T-helper 2 cell treated with Interferon-gamma antibody and Interleukin-4, amounts not matched to agents 5 μg/mL and 100 μg/mL, for 36 hours (primary cell): Measurements from ENCODE around the gene SEMA7A.

ENCODE experiments used
- DNase-seq: peaks from one replicate; pipeline ENCODE4 v3.0.0; 2021; ENCODE audit warnings: low spot score
- H3K27ac Mint-ChIP-seq: one replicate; pipeline ENCODE4 v1.8.0; 2021; ENCODE audit warnings: mild to moderate bottlenecking, mixed read lengths
- H3K27me3 Mint-ChIP-seq: one replicate; pipeline ENCODE4 v1.8.0; 2021; ENCODE audit warnings: low read depth, mixed read lengths
- H3K36me3 Mint-ChIP-seq: one replicate; pipeline ENCODE4 v1.8.0; 2021; ENCODE audit warnings: low read depth, mixed read lengths
- H3K4me1 Mint-ChIP-seq: one replicate; pipeline ENCODE4 v1.8.0; 2021; ENCODE audit warnings: low read depth, mixed read lengths
- H3K4me3 Mint-ChIP-seq: one replicate; pipeline ENCODE4 v1.8.0; 2022; ENCODE audit warnings: mild to moderate bottlenecking, moderate library complexity, mixed read lengths
- H3K9me3 Mint-ChIP-seq: one replicate; pipeline ENCODE4 v1.8.0; 2021; ENCODE audit warnings: mixed read lengths

The SEMA7A gene

GRCh38 chr15:74382004-74382816 lies 51.5 kb downstream of the SEMA7A start:
- no peaks in the 10 kb centered on the region for H3K27me3 Mint-ChIP-seq
- no peak overlapping the region for H3K4me3 Mint-ChIP-seq
- H3K9me3 Mint-ChIP-seq = no peaks in the 10 kb centered on the region
- peak overlapping the region; percentile 73 for H3K27ac Mint-ChIP-seq
- peaks cover 47% of the 10 kb centered on the region for H3K4me1 Mint-ChIP-seq
- DNase-seq = peak; percentile 76
- H3K36me3 Mint-ChIP-seq = no peaks in the 10 kb centered on the region

DNA sequence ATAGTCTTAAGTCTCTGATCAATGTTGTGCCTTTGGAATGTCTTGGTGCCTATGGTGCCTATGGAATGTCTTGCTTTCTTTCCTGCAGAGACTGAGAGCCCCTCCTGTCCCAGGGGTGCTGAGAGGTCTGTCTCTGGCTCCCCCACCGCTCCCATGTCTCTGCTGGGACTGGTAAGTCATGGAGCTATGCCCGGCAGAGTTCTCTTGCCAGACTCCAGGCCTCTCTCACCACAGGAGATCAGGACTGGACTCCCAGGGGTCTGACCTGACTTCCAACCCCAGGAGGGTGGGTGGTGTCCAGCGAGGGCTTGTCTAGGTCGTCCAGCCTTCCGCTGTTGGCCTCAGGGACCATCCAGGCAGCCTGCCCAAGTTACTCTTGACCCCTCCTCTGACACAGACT lies 52.3 kb downstream of the SEMA7A start:
- Mint-ChIP-seq H3K27ac (no peak overlapping the region), H3K4me3 (no peak overlapping the region), H3K4me1 (peaks cover 47% of the 10 kb centered on the region), H3K36me3 (no peaks in the 10 kb centered on the region), H3K9me3 (no peaks in the 10 kb centered on the region), H3K27me3 (no peaks in the 10 kb centered on the region)
- no peak for DNase-seq

DNA sequence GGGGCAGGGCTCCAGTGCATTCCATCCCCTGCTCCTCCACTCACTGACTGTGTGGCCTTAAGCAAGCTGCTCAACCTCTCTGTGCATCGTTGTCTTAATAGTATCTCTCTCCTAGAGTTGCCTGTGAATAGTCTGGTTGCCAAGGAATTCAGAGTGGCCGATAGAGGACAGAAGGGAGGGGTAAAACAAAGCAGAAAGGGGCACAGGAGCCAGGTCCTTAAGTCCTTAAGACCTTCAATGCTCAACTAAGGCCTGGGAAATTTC lies 52.6 kb downstream of the SEMA7A start:
- no peak for DNase-seq
- H3K4me3 Mint-ChIP-seq = no peak overlapping the region
- peaks cover 46% of the 10 kb centered on the region for H3K4me1 Mint-ChIP-seq
- H3K9me3 Mint-ChIP-seq = no peaks in the 10 kb centered on the region
- no peak overlapping the region for H3K27ac Mint-ChIP-seq
- no peaks in the 10 kb centered on the region for H3K36me3 Mint-ChIP-seq
- H3K27me3 Mint-ChIP-seq = no peaks in the 10 kb centered on the region

DNA sequence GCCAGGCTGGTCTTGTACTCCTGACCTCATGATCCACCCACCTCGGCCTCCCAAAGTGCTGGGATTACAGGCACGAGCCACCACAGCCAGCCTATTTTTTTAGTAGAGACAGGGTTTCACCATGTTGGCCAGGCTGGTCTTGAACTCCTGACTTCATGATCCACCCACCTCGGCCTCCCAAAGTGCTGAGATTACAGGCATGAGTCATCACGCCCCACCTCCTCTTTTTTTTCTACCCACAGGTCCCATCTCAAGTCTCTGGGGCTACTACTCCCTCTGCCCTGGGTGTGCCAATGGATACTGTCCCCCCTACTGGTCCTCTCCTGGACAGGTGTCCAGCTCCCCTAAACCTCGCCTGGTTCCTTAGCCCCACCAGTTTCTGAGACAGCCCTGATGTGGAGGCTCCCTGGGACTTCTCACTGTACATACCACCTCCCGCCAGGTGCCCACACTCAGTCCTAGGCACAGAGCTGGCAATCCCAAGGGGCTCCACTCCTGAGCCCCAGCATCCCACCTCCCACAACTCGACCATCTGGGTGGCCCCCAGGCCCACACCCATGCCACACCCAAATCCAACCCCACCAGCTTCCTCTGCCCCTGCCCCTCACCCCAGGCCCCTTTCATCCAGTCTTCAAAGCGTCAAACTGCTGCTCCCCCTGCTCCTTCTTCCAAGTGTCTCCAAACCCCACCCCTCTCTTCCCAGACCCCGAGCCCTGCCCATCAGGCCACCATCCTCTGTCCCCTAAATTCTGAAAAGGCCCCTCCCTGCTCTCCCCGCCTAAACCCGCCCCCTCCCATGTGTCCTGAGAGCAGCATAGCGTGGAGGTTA lies 53.2 kb downstream of the SEMA7A start:
- Mint-ChIP-seq H3K4me1 (peaks cover 43% of the 10 kb centered on the region), H3K27me3 (no peaks in the 10 kb centered on the region), H3K27ac (no peak overlapping the region), H3K9me3 (no peaks in the 10 kb centered on the region), H3K4me3 (no peak overlapping the region), H3K36me3 (no peaks in the 10 kb centered on the region)
- DNase-seq = no peak

DNA sequence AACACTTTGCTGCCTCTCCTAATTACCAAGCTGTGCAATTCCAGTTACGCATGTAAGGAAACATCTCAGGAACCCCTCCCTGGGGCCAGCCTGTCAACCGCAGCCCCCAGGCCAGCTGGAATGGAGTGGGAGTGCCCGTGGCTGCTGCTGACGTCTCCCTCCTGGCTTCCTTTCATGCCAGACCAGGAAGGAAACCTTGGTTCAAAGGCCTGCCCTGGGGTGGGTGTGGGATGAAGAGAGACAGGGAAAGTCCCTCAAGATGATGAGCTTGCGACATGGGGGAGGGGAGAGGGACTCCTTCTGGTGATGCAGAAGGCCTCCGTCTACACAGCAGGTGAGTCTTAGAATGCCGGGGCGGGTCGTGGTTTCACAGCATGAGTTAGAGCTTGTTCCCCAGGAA lies 54.9 kb downstream of the SEMA7A start:
- peak; percentile 67 for DNase-seq
- Mint-ChIP-seq H3K4me3 (no peak overlapping the region), H3K4me1 (peaks cover 35% of the 10 kb centered on the region), H3K27me3 (no peaks in the 10 kb centered on the region), H3K27ac (no peak overlapping the region), H3K36me3 (no peaks in the 10 kb centered on the region), H3K9me3 (no peaks in the 10 kb centered on the region)

GRCh38 chr15:74377831-74378766 lies 55.7 kb downstream of the SEMA7A start:
- DNase-seq = no peak
- Mint-ChIP-seq H3K27me3 (no peaks in the 10 kb centered on the region), H3K9me3 (no peaks in the 10 kb centered on the region), H3K4me1 (peaks cover 33% of the 10 kb centered on the region), H3K36me3 (no peaks in the 10 kb centered on the region), H3K27ac (no peak overlapping the region), H3K4me3 (no peak overlapping the region)

GRCh38 chr15:74376825-74377581 lies 56.8 kb downstream of the SEMA7A start:
- Mint-ChIP-seq H3K4me3 (no peak overlapping the region), H3K36me3 (no peaks in the 10 kb centered on the region), H3K4me1 (peaks cover 25% of the 10 kb centered on the region), H3K9me3 (no peaks in the 10 kb centered on the region), H3K27ac (no peak overlapping the region), H3K27me3 (peaks cover 3% of the 10 kb centered on the region)
- no peak for DNase-seq

GRCh38 chr15:74376226-74376625 lies 57.5 kb downstream of the SEMA7A start:
- Mint-ChIP-seq H3K27ac (no peak overlapping the region), H3K4me1 (peaks cover 25% of the 10 kb centered on the region), H3K9me3 (no peaks in the 10 kb centered on the region), H3K27me3 (peaks cover 6% of the 10 kb centered on the region), H3K36me3 (no peaks in the 10 kb centered on the region), H3K4me3 (no peak overlapping the region)
- DNase-seq = no peak

GRCh38 chr15:74375303-74375693 lies 58.5 kb downstream of the SEMA7A start:
- no peak overlapping the region for H3K27ac Mint-ChIP-seq
- H3K36me3 Mint-ChIP-seq = no peaks in the 10 kb centered on the region
- H3K4me3 Mint-ChIP-seq = peak overlapping the region; percentile 86
- H3K9me3 Mint-ChIP-seq = no peaks in the 10 kb centered on the region
- peaks cover 18% of the 10 kb centered on the region for H3K4me1 Mint-ChIP-seq
- H3K27me3 Mint-ChIP-seq = peaks cover 13% of the 10 kb centered on the region
- DNase-seq = peak; percentile 73

- H3K27ac Mint-ChIP-seq = no peak overlapping the region
- no peaks in the 10 kb centered on the region for H3K36me3 Mint-ChIP-seq
- H3K4me1 Mint-ChIP-seq = peaks cover 18% of the 10 kb centered on the region
- no peak for DNase-seq
- H3K4me3 Mint-ChIP-seq = peak overlapping the region; percentile 86
- H3K9me3 Mint-ChIP-seq = no peaks in the 10 kb centered on the region
- peaks cover 16% of the 10 kb centered on the region for H3K27me3 Mint-ChIP-seq
Measured at GRCh38 chr15:74374648-74375302, 59.0 kb downstream of the SEMA7A start.

DNA sequence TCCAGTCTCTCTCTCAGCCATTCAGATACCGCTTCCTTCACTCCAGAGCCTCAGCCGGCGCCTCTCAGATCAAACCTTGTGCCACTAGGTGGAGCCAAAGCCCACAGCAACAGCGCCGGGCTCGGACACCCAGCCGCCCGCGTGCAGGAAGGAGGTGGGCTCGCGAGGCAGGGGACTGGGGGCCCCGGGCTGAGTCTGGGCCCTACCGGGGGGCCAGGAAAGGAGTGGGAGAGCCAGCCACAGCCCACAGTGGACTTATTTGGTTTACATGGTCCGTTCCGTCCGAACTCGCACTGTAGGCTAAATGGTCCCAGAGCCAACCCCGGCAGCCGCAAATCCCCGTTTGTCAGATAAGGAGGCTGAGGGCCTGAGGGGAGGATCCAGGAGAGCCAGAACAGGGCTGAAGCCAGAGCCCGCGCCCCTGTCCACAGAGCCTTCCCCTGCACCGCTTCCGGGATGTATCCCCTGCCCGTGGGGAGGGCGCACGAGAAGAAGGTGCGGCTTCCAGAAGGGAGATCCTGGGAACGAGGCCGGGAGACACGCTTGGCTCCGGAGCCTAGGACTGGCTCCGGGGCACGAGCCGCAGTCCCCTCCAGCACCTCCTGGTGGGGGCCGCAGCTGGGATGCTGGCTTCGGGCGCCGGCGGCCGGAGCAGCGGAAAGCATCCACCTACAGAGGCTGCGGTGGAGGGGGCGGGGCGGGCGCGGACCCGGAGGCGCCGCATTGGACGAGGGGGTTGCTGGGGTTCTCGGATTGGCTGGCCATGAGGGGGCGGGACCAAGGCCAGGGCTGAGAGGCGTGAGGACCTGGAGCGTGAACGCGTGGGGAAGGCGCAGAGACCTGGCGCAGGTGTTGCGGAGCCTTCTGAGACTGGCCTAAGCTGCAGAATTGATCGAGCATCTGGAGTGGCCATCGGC lies 59.8 kb downstream of the SEMA7A start:
- H3K4me1 Mint-ChIP-seq = peaks cover 14% of the 10 kb centered on the region
- peak overlapping the region; percentile 74 for H3K27ac Mint-ChIP-seq
- H3K9me3 Mint-ChIP-seq = no peaks in the 10 kb centered on the region
- peak overlapping the region; percentile 86 for H3K4me3 Mint-ChIP-seq
- DNase-seq = peak; percentile 89
- peaks cover 18% of the 10 kb centered on the region for H3K27me3 Mint-ChIP-seq
- no peaks in the 10 kb centered on the region for H3K36me3 Mint-ChIP-seq

- DNase-seq = no peak
- Mint-ChIP-seq H3K36me3 (no peaks in the 10 kb centered on the region), H3K27me3 (peaks cover 24% of the 10 kb centered on the region), H3K4me3 (peak overlapping the region; percentile 86), H3K27ac (peak overlapping the region; percentile 74), H3K9me3 (no peaks in the 10 kb centered on the region), H3K4me1 (peaks cover 10% of the 10 kb centered on the region)
Measured at GRCh38 chr15:74373056-74373650, 60.6 kb downstream of the SEMA7A start.
